Calu3 (cell line): ENCODE results near the gene MEI1. TPM values are rescaled to one million over a fixed set of nuclear protein-coding genes. Genes with fewer than 3 reads are reported as not detected.
A peak's percentile ranks its signal among the peaks of the same experiment; 100 is the strongest.

Experiments used
- Bru-seq: library from RNA; stranded (reverse); fragments of 400-500 nt; gene quantifications from one replicate; lab custom pipeline; 2021; lab: Mats Ljungman, UMichigan
- BruChase-seq, 2 experiments: library from RNA; stranded (reverse); fragments of 400-500 nt; gene quantifications; one replicate each; lab custom pipeline; 2021; lab: Mats Ljungman, UMichigan
- BruUV-seq: library from RNA; stranded (reverse); fragments of 400-500 nt; replicated peaks from 2 replicates; lab custom pipeline; 2021; lab: Mats Ljungman, UMichigan
- CTCF ChIA-PET: fragments of 300-600 bp; sonication (Branson Sonifier 250); formaldehyde crosslinking; loops from one replicate; lab custom pipeline; 2022; ENCODE audit warnings: antibody characterized with exemption; lab: Charles Lee
- DNase-seq: peaks from one replicate; pipeline ENCODE4 v3.0.0; 2022
- H3K27ac Mint-ChIP-seq: one replicate; pipeline ENCODE4 v1.8.0; 2022; ENCODE audit warnings: mixed read lengths; ENCODE audit not compliant: unreplicated experiment
- H3K27me3 Mint-ChIP-seq: one replicate; pipeline ENCODE4 v1.8.0; 2022; ENCODE audit warnings: mixed read lengths; ENCODE audit not compliant: unreplicated experiment
- H3K36me3 Mint-ChIP-seq: one replicate; pipeline ENCODE4 v1.8.0; 2022; ENCODE audit warnings: mild to moderate bottlenecking, moderate library complexity, mixed read lengths; ENCODE audit not compliant: insufficient read depth, unreplicated experiment
- H3K4me1 Mint-ChIP-seq: one replicate; pipeline ENCODE4 v1.8.0; 2022; ENCODE audit warnings: mild to moderate bottlenecking, low read depth, mixed read lengths; ENCODE audit not compliant: unreplicated experiment
- H3K4me3 Mint-ChIP-seq: one replicate; pipeline ENCODE4 v1.8.0; 2022; ENCODE audit warnings: mild to moderate bottlenecking, low read depth, moderate library complexity, mixed read lengths; ENCODE audit not compliant: unreplicated experiment
- H3K9me3 Mint-ChIP-seq: one replicate; pipeline ENCODE4 v1.8.0; 2022; ENCODE audit warnings: low read depth, mixed read lengths; ENCODE audit not compliant: unreplicated experiment
- intact Hi-C: fragments of 100-400 bp; cut with micrococcal nuclease; formaldehyde crosslinking; loops from one replicate; pipeline ENCODE4 v1.10.0; 2022; ENCODE audit not compliant: unreplicated experiment
- long read RNA-seq: library from polyadenylated mRNA; stranded (forward); transcript quantifications from one replicate; pipeline ENCODE4 v2.0.0, GENCODE V29; 2022
- total RNA-seq: library from RNA; stranded (reverse); gene quantifications from 2 replicates; pipeline ENCODE4 v1.2.3, GENCODE V29; 2022
- TF ChIP-seq, protein P1 (sequence below): fragments of 200-600 bp; IDR thresholded peaks from one replicate; pipeline ENCODE4 v1.8.0; 2022; ENCODE audit warnings: antibody characterized with exemption; ENCODE audit not compliant: unreplicated experiment

The MEI1 gene, protein sequence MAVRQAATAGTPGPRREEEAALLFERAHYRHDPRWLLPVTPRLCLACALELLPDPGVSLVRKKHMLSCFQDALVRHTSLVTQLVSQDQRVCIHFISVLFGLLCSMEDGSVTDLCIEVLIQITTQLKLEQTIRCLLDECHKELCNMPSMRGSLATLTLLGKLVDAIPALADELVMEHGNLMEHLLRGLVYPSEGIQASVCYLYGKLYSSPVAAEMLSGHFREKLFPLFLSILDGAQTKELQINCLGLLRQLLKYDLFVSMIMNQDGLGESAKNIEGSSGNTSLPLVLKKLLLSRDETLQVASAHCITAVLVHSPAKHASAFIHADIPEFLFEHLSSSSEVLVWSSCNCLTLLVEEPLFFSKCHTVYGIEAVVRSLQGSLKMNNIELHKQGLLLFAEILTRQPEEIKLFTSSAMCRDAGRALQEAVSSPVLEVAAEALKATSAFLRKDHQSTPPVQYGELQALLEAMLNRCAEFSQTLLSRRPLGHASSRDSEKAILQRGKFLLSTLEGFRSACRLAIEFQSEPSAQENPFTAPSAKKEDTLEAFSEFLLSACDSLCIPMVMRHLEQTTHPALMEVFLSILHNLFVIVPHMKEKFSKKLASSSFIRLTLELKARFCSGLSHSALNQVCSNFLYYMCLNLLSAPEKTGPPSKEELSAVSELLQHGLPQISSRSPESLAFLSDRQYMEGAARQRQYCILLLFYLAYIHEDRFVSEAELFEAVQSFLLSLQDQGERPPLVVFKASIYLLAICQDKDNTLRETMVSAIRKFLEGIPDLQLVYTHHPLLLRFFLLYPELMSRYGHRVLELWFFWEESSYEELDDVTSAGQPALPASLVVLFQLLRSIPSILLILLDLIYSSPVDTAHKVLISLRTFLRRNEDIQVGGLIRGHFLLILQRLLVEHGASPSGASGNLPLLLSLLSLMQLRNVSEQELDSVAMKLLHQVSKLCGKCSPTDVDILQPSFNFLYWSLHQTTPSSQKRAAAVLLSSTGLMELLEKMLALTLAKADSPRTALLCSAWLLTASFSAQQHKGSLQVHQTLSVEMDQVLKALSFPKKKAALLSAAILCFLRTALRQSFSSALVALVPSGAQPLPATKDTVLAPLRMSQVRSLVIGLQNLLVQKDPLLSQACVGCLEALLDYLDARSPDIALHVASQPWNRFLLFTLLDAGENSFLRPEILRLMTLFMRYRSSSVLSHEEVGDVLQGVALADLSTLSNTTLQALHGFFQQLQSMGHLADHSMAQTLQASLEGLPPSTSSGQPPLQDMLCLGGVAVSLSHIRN
- total RNA-seq (0.68 and 0.83 TPM in 2 replicates), Bru-seq, nascent RNA (percentile 22 among the genes with signal in this experiment), BruChase-seq, experiment 1, labeled RNA remaining after a 6-hour chase (percentile 30 among the genes with signal in this experiment), BruChase-seq, experiment 2, labeled RNA remaining after a 2-hour chase (percentile 23 among the genes with signal in this experiment)
- long read RNA-seq: 0 reads

DNA sequence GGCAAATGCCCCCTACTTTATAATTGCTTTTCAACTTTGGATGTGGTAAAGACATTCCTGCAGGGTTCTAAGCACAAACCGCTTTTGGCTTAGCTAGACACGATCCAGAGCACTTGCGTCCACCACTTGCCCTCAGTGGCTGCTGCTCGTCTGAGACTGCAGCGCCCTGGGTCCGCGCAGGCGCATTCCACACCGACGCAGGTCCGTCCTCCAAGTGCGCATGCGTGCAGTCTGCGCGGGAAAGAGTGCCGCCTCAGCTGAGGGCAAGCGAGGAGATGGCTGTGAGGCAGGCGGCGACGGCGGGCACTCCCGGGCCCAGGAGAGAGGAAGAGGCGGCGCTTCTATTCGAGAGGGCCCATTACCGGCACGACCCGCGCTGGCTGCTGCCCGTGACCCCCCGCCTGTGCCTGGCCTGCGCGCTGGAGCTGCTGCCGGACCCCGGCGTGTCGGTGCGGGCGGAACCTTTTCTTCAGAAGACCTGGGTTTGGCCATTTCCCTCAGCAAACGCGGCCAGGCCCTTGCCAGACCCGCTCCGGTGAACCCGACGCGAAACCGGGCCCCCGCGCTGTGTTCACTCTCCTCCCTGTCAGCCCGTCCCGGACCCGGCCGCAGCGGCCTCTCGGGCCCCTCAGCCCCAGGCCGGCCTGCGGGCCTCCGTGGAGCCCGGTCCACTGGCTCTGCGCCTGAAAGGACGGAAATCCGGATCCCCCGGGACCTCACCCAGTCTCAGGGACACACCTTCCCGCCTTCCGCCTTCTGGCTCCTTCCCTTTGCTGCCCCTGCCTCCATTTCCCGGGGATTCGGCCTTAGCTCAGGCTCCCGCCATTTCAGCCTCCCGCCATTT, at the start of gene MEI1:
Gene MEI1 (plus strand): TSS at position 240 of the 844 bp plus-strand sequence. CDS start 36 bp downstream, at position 276.
- no peak for DNase-seq
- no peaks in the 10 kb centered on the region for H3K27me3 Mint-ChIP-seq
- no peaks in the 10 kb centered on the region for H3K4me1 Mint-ChIP-seq
- no peak within 1 kb of the TSS for H3K27ac Mint-ChIP-seq
- TF ChIP-seq, protein P1, sequence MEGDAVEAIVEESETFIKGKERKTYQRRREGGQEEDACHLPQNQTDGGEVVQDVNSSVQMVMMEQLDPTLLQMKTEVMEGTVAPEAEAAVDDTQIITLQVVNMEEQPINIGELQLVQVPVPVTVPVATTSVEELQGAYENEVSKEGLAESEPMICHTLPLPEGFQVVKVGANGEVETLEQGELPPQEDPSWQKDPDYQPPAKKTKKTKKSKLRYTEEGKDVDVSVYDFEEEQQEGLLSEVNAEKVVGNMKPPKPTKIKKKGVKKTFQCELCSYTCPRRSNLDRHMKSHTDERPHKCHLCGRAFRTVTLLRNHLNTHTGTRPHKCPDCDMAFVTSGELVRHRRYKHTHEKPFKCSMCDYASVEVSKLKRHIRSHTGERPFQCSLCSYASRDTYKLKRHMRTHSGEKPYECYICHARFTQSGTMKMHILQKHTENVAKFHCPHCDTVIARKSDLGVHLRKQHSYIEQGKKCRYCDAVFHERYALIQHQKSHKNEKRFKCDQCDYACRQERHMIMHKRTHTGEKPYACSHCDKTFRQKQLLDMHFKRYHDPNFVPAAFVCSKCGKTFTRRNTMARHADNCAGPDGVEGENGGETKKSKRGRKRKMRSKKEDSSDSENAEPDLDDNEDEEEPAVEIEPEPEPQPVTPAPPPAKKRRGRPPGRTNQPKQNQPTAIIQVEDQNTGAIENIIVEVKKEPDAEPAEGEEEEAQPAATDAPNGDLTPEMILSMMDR: no peak
- BruUV-seq: no TSS peak
- H3K9me3 Mint-ChIP-seq: no peaks in the 10 kb centered on the region
- CTCF ChIA-PET: no interaction called here
- peaks cover 5% of the 10 kb centered on the region for H3K36me3 Mint-ChIP-seq
- H3K4me3 Mint-ChIP-seq: no peak within 1 kb of the TSS
- intact Hi-C loops: no loop called here

- CTCF ChIA-PET: interaction anchor here (1.1 kb wide), 1 partner anchor 14 kb away, joined by 4 read pairs; no protein-coding TSS in a partner anchor
- peaks cover 78% of the 10 kb centered on the region for H3K36me3 Mint-ChIP-seq
- BruUV-seq: no TSS peak
Measured at GRCh38 chr22:41650229-41650628, 49.1 kb upstream of the MEI1 start.

DNA sequence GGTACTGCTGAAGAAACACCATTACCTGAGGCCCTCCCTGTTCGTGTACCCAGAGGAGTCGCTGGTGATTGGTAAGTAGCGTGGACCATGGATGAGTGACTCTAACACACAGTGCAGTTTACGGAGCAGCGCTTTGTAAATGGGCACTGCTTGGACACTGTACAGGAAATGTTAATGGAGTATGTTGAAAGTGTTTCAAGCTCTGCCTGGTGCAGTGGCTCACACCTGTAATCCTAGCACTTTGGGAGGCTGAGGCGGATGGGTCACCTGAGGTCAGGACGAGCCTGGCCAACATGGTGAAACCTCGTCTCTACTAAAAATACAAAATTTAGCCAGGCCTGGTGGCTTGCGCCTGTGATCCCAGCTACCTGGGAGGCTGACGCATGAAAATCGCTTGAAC, 48.5 kb upstream of the MEI1 start:
- Mint-ChIP-seq H3K9me3 (no peaks in the 10 kb centered on the region), H3K36me3 (peaks cover 78% of the 10 kb centered on the region), H3K27me3 (no peaks in the 10 kb centered on the region), H3K4me1 (no peaks in the 10 kb centered on the region), H3K4me3 (no peak overlapping the region), H3K27ac (no peak overlapping the region)
- CTCF ChIA-PET: interaction anchor here (0.6 to 1.1 kb wide), 2 partner anchors 13 to 29 kb away, joined by 3 to 4 read pairs; no protein-coding TSS in a partner anchor
- intact Hi-C loops: no loop called here
- no TSS peak for BruUV-seq
- DNase-seq: no peak
- TF ChIP-seq, protein P1: no peak

More at GRCh38 chr22:41650229-41650628, 49.1 kb upstream of the MEI1 start:
- H3K4me1 Mint-ChIP-seq: no peaks in the 10 kb centered on the region
- no peak overlapping the region for H3K4me3 Mint-ChIP-seq
- TF ChIP-seq, protein P1: no peak
- no peak for DNase-seq
- H3K27ac Mint-ChIP-seq: no peak overlapping the region
- no peaks in the 10 kb centered on the region for H3K27me3 Mint-ChIP-seq
- intact Hi-C loops: no loop called here
- H3K9me3 Mint-ChIP-seq: no peaks in the 10 kb centered on the region
